K562 (cell line): ENCODE data around the gene CEP43. TPM values are rescaled to one million over a fixed set of nuclear protein-coding genes. Genes with fewer than 3 reads are reported as not detected.

Experiments
- ARID2 ChIP-seq: fragments of 450-650 bp; IDR thresholded peaks from 2 replicates; pipeline ENCODE4 v1.6.1; 2017; ENCODE audit warnings: antibody characterized with exemption, mild to moderate bottlenecking
- BHLHE40 ChIP-seq: IDR thresholded peaks from 2 replicates; pipeline ENCODE4 v1.6.1; 2011; ENCODE audit warnings: low read length, improper control_type of control experiment
- GABPA ChIP-seq: fragments of 200-800 bp; sonication (Bioruptor generic); conservative IDR thresholded peaks from 2 replicates; pipeline ENCODE4 v1.6.1; 2016; ENCODE audit warnings: low read depth, missing genetic modification characterization, missing compliant biosample characterization
- KDM1A ChIP-seq, 2 experiments: fragments of 450-650 bp; IDR thresholded peaks; 2 replicates each; pipeline ENCODE4 v1.6.1; 2016; ENCODE audit warnings: mild to moderate bottlenecking in 2 of 2
- MTA3 ChIP-seq: fragments of 450-650 bp; formaldehyde crosslinking; IDR thresholded peaks from 2 replicates; pipeline ENCODE4 v1.6.1; 2017; ENCODE audit warnings: mild to moderate bottlenecking, borderline replicate concordance
- MXI1 ChIP-seq: IDR thresholded peaks from 2 replicates; pipeline ENCODE4 v1.6.1; 2011; ENCODE audit warnings: low read depth, mild to moderate bottlenecking, improper control_type of control experiment, low read length
- PCBP1 ChIP-seq: fragments of 200-400 bp; formaldehyde crosslinking; IDR thresholded peaks from 2 replicates; pipeline ENCODE4 v1.6.1; 2018; ENCODE audit warnings: mild to moderate bottlenecking, low read depth, low read length; ENCODE audit not compliant: poor library complexity, severe bottlenecking
- SAP30 ChIP-seq: fragments of 200-600 bp; sonication (generic); IDR thresholded peaks from 2 replicates; pipeline ENCODE4 v1.6.1; 2012; ENCODE audit warnings: borderline replicate concordance, low read depth, mild to moderate bottlenecking, moderate library complexity, low read length, control low read depth, inconsistent platforms; ENCODE audit not compliant: insufficient read depth, poor library complexity, severe bottlenecking
- SMAD3 ChIP-seq: fragments of 450-650 bp; formaldehyde crosslinking; conservative IDR thresholded peaks from 2 replicates; pipeline ENCODE4 v1.4.0; 2020; ENCODE audit warnings: mild to moderate bottlenecking
- YY1 ChIP-seq, 3 experiments: IDR thresholded peaks; 2 replicates each; pipeline ENCODE4 v1.6.1; 2011; ENCODE audit warnings: low read length in 2 of 3, mild to moderate bottlenecking in 2 of 3, moderate library complexity in 2 of 3, borderline replicate concordance in 1 of 3, control low read depth in 1 of 3, low read depth in 1 of 3; ENCODE audit not compliant: insufficient read depth in 3 of 3, insufficient replicate concordance in 2 of 3, control insufficient read depth in 1 of 3, insufficient read length in 1 of 3; ENCODE audit errors: extremely low read depth in 1 of 3
- ZFX ChIP-seq: sonication (generic); formaldehyde crosslinking; IDR thresholded peaks from 2 replicates; pipeline ENCODE4 v1.8.0; 2022; ENCODE audit warnings: mild to moderate bottlenecking, missing genetic modification reagents, moderate library complexity
- polyA plus RNA-seq, 8 experiments: library from polyadenylated mRNA; depleted of rRNA in 4 of 8; stranded (reverse) in 5 of 8; unstranded in 3 of 8; fragments of >200 nt; fragmentation: Nextera tagmentation in 2 of 8; fragmentation: Illumina TruSeq in 1 of 8; extraction: Ambion mirVana in 2 of 8; extraction: Trizol in 1 of 8; gene quantifications; 2 replicates each; pipeline versions ENCODE4 v1.2.1 to v1.2.3, GENCODE V29; 2011 to 2014; ENCODE audit warnings: inconsistent platforms in 1 of 8, missing spikeins in 1 of 8
- total RNA-seq, 7 experiments: library from RNA; depleted of rRNA in 6 of 7; stranded (reverse); fragments of >200 nt in 6 of 7; fragmentation: Illumina TruSeq in 2 of 7; extraction: Trizol in 2 of 7; gene quantifications; 2 replicates each; pipeline versions ENCODE4 v1.2.1 to v1.2.3, GENCODE V29; 2011 to 2021; ENCODE audit warnings: low replicate concordance in 1 of 7
- TF ChIP-seq, protein P1 (sequence below): sonication (generic); formaldehyde crosslinking; IDR thresholded peaks from 2 replicates; pipeline ENCODE4 v1.9.0; 2022; ENCODE audit warnings: mild to moderate bottlenecking, missing genetic modification reagents
- TF ChIP-seq, protein P2 (sequence below): fragments of 200-400 bp; formaldehyde crosslinking; IDR thresholded peaks from 2 replicates; pipeline ENCODE4 v1.6.1; 2017; ENCODE audit warnings: mild to moderate bottlenecking, low read depth, low read length, moderate library complexity
- TF ChIP-seq, protein P3 (sequence below), 2 experiments: fragments of 450-650 bp; conservative IDR thresholded peaks; 2 replicates each; pipeline ENCODE4 v1.6.1; 2017; ENCODE audit warnings: mild to moderate bottlenecking in 2 of 2, moderate library complexity in 2 of 2
- TF ChIP-seq, protein P4 (sequence below): sonication (generic); formaldehyde crosslinking; IDR thresholded peaks from 2 replicates; pipeline ENCODE4 v1.9.0; 2022; ENCODE audit warnings: mild to moderate bottlenecking, missing genetic modification reagents

CEP43 gene
- total and polyA plus RNA-seq, 9 of the 15 experiments (the other 6 are each of a cell fraction or from before 2014, with no cell fraction given) = 15.2 to 55.7 (median 47.4) TPM

DNA sequence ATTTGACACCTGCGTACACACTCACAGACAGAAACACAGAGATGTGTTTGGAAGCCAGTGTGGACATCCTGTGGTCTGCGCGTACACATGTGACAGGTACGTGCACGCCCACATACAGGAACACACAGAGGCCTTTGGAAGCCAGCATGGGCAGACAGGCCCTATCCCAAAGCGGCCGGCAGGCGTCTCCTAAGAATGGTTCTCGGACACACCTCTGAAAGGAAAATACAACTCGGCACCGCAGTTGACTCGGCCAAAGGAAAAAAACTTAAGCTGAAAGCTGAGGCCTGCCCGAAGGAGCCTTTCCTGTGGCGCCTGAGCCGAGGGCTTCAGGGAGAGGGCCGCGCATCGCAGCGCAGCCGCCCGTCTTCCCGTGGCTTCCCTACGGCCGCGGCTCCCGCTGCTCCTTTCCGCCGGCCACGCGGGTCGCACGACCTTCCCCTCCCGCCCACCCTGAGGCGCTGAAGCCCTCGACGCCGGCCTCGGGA is 1.4 kb upstream of the CEP43 start (continued):
- TF ChIP-seq BHLHE40 (peak; percentile 38), MTA3 (no peak), SMAD3 (CRISPR knock-in tag) (0 out of 2 replicates have a peak, but pooled peaks have one; percentile 41), MXI1 (peak; percentile 81), KDM1A (IDR thresholded peaks at IDR 0.05) (peak in 1 of 2 experiments; percentile 89; a peak in 2 of 4 replicates), SAP30 (peak; percentile 42), PCBP1 (peak; percentile 7), ARID2 (no peak), GABPA (tag) (no peak; the same call in 1 of the 2 replicates), ZFX (CRISPR knock-in tag) (peak; percentile 29), YY1 (IDR thresholded peaks at IDR 0.05; ENCODE audit: borderline replicate concordance in 1 of 3, control insufficient read depth in 1 of 3, extremely low read depth in 1 of 3, insufficient read depth in 3 of 3, insufficient read length in 1 of 3, insufficient replicate concordance in 2 of 3, low read depth in 1 of 3, low read length in 2 of 3) (peak in 1 of 3 experiments; percentile 50)
- TF ChIP-seq, protein P1, sequence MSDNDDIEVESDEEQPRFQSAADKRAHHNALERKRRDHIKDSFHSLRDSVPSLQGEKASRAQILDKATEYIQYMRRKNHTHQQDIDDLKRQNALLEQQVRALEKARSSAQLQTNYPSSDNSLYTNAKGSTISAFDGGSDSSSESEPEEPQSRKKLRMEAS (CRISPR knock-in tag) = peak; percentile 82
- TF ChIP-seq, protein P2, sequence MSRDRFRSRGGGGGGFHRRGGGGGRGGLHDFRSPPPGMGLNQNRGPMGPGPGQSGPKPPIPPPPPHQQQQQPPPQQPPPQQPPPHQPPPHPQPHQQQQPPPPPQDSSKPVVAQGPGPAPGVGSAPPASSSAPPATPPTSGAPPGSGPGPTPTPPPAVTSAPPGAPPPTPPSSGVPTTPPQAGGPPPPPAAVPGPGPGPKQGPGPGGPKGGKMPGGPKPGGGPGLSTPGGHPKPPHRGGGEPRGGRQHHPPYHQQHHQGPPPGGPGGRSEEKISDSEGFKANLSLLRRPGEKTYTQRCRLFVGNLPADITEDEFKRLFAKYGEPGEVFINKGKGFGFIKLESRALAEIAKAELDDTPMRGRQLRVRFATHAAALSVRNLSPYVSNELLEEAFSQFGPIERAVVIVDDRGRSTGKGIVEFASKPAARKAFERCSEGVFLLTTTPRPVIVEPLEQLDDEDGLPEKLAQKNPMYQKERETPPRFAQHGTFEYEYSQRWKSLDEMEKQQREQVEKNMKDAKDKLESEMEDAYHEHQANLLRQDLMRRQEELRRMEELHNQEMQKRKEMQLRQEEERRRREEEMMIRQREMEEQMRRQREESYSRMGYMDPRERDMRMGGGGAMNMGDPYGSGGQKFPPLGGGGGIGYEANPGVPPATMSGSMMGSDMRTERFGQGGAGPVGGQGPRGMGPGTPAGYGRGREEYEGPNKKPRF = no peak
- TF ChIP-seq, protein P3, sequence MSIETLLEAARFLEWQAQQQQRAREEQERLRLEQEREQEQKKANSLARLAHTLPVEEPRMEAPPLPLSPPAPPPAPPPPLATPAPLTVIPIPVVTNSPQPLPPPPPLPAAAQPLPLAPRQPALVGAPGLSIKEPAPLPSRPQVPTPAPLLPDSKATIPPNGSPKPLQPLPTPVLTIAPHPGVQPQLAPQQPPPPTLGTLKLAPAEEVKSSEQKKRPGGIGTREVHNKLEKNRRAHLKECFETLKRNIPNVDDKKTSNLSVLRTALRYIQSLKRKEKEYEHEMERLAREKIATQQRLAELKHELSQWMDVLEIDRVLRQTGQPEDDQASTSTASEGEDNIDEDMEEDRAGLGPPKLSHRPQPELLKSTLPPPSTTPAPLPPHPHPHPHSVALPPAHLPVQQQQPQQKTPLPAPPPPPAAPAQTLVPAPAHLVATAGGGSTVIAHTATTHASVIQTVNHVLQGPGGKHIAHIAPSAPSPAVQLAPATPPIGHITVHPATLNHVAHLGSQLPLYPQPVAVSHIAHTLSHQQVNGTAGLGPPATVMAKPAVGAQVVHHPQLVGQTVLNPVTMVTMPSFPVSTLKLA (conservative IDR thresholded peaks at IDR 0.05) = peak; percentile 72 to 79
- TF ChIP-seq, protein P4, sequence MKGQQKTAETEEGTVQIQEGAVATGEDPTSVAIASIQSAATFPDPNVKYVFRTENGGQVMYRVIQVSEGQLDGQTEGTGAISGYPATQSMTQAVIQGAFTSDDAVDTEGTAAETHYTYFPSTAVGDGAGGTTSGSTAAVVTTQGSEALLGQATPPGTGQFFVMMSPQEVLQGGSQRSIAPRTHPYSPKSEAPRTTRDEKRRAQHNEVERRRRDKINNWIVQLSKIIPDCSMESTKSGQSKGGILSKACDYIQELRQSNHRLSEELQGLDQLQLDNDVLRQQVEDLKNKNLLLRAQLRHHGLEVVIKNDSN (CRISPR knock-in tag) = peak; percentile 62
